ENCODE measurements around the gene RPL29.

Gene RPL29

GRCh38 chr3:52015438-52016228, 19.9 kb upstream of the RPL29 start:
- Histone ChIP-seq H4K20me1 (ENCODE audit: insufficient read depth, low read length) (no peaks in the 10 kb centered on the region), H3K4me2 (ENCODE audit: low read length) (no peak overlapping the region), H3K4me1 (ENCODE audit: insufficient read depth, low read length, severe bottlenecking) (no peaks in the 10 kb centered on the region), H3K27me3 (ENCODE audit: insufficient read depth, low read length) (no peaks in the 10 kb centered on the region; the same call in 1 of the 2 replicates), H3K9me2 (ENCODE audit: low read depth, low read length) (no peaks in the 10 kb centered on the region), H3K9ac (ENCODE audit: low read length) (no peak overlapping the region), H3K27ac (ENCODE audit: low read depth, low read length, poor library complexity, severe bottlenecking) (no peak overlapping the region), H3K79me2 (ENCODE audit: insufficient read depth, low read length) (no peaks in the 10 kb centered on the region), H3K36me3 (ENCODE audit: insufficient read depth, low read length) (no peaks in the 10 kb centered on the region), H3K9me3 (ENCODE audit: low read length) (no peaks in the 10 kb centered on the region), H2AFZ (ENCODE audit: low read length) (no peak overlapping the region), H3F3A (ENCODE audit: insufficient read depth, low read length) (no peaks in the 10 kb centered on the region), H3K4me3 (ENCODE audit: low read depth, low read length, poor library complexity, severe bottlenecking) (no peak overlapping the region)
- TF ChIP-seq CTCF (IDR thresholded peaks at IDR 0.05; ENCODE audit: low read length): no peak
- no peak for TF ChIP-seq EZH2 (IDR thresholded peaks at IDR 0.05; ENCODE audit: borderline replicate concordance, low read length)

- TF ChIP-seq EZH2 (IDR thresholded peaks at IDR 0.05; ENCODE audit: borderline replicate concordance, low read length): no peak
- TF ChIP-seq CTCF (IDR thresholded peaks at IDR 0.05; ENCODE audit: low read length): no peak; the same call in 1 of the 2 replicates
- no peak overlapping the region for H3K27ac ChIP-seq (ENCODE audit: low read depth, low read length, poor library complexity, severe bottlenecking)
- H3K9me2 ChIP-seq (ENCODE audit: low read depth, low read length): no peaks in the 10 kb centered on the region
- no peaks in the 10 kb centered on the region for H3F3A ChIP-seq (ENCODE audit: insufficient read depth, low read length)
- no peaks in the 10 kb centered on the region for H3K79me2 ChIP-seq (ENCODE audit: insufficient read depth, low read length)
- H3K9me3 ChIP-seq (ENCODE audit: low read length): no peaks in the 10 kb centered on the region
- no peaks in the 10 kb centered on the region for H3K4me1 ChIP-seq (ENCODE audit: insufficient read depth, low read length, severe bottlenecking)
- H3K4me3 ChIP-seq (ENCODE audit: low read depth, low read length, poor library complexity, severe bottlenecking): no peak overlapping the region
- H2AFZ ChIP-seq (ENCODE audit: low read length): no peak overlapping the region
- no peaks in the 10 kb centered on the region for H4K20me1 ChIP-seq (ENCODE audit: insufficient read depth, low read length)
- H3K9ac ChIP-seq (ENCODE audit: low read length): no peak overlapping the region
- H3K36me3 ChIP-seq (ENCODE audit: insufficient read depth, low read length): no peaks in the 10 kb centered on the region
- no peaks in the 10 kb centered on the region; the same call in 1 of the 2 replicates for H3K27me3 ChIP-seq (ENCODE audit: insufficient read depth, low read length)
- H3K4me2 ChIP-seq (ENCODE audit: low read length): no peak overlapping the region
Observed at GRCh38 chr3:52014613-52015012, 18.9 kb upstream of the RPL29 start.

GRCh38 chr3:52013802-52014598, 18.3 kb upstream of the RPL29 start:
- Histone ChIP-seq H3K9me2 (ENCODE audit: low read depth, low read length) (no peaks in the 10 kb centered on the region), H3K27ac (ENCODE audit: low read depth, low read length, poor library complexity, severe bottlenecking) (no peak overlapping the region), H3K4me1 (ENCODE audit: insufficient read depth, low read length, severe bottlenecking) (no peaks in the 10 kb centered on the region), H3K36me3 (ENCODE audit: insufficient read depth, low read length) (no peaks in the 10 kb centered on the region), H3K4me3 (ENCODE audit: low read depth, low read length, poor library complexity, severe bottlenecking) (no peak overlapping the region), H3K9me3 (ENCODE audit: low read length) (no peaks in the 10 kb centered on the region), H3K27me3 (ENCODE audit: insufficient read depth, low read length) (no peaks in the 10 kb centered on the region; the same call in 1 of the 2 replicates), H3F3A (ENCODE audit: insufficient read depth, low read length) (no peaks in the 10 kb centered on the region), H3K4me2 (ENCODE audit: low read length) (no peak overlapping the region), H4K20me1 (ENCODE audit: insufficient read depth, low read length) (no peaks in the 10 kb centered on the region), H3K79me2 (ENCODE audit: insufficient read depth, low read length) (no peaks in the 10 kb centered on the region), H3K9ac (ENCODE audit: low read length) (no peak overlapping the region), H2AFZ (ENCODE audit: low read length) (no peak overlapping the region)
- TF ChIP-seq CTCF (IDR thresholded peaks at IDR 0.05; ENCODE audit: low read length) (no peak), EZH2 (IDR thresholded peaks at IDR 0.05; ENCODE audit: borderline replicate concordance, low read length) (no peak)
